ENCODE data around the gene ETV6. TPM values are rescaled to one million over a fixed set of nuclear protein-coding genes. Genes with fewer than 3 reads are reported as not detected.
A peak's percentile ranks its signal among the peaks of the same experiment; 100 is the strongest.

Gene ETV6
- total RNA-seq, 1 experiment from 2014 or later, result 19.3 TPM

- Mint-ChIP-seq H3K4me3 (ENCODE audit: unreplicated experiment) (no peak overlapping the region), H3K27me3 (ENCODE audit: insufficient read depth, unreplicated experiment) (no peaks in the 10 kb centered on the region), H3K27ac (ENCODE audit: low read depth, unreplicated experiment) (no peak overlapping the region), H3K9me3 (ENCODE audit: unreplicated experiment) (no peaks in the 10 kb centered on the region), H3K4me1 (ENCODE audit: insufficient read depth, unreplicated experiment) (peaks cover 14% of the 10 kb centered on the region), H3K36me3 (ENCODE audit: insufficient read depth, unreplicated experiment) (no peaks in the 10 kb centered on the region)
- CTCF ChIA-PET, result interaction anchor here (0.6 kb wide), 1 partner anchor 14 kb away, joined by 3 read pairs; no protein-coding TSS in a partner anchor
- no TSS peak for BruUV-seq (replicated peaks)
- intact Hi-C loops (cut with micrococcal nuclease), result no loop called here
- POLR2A ChIA-PET, result no interaction called here
- TF ChIP-seq, protein P1, sequence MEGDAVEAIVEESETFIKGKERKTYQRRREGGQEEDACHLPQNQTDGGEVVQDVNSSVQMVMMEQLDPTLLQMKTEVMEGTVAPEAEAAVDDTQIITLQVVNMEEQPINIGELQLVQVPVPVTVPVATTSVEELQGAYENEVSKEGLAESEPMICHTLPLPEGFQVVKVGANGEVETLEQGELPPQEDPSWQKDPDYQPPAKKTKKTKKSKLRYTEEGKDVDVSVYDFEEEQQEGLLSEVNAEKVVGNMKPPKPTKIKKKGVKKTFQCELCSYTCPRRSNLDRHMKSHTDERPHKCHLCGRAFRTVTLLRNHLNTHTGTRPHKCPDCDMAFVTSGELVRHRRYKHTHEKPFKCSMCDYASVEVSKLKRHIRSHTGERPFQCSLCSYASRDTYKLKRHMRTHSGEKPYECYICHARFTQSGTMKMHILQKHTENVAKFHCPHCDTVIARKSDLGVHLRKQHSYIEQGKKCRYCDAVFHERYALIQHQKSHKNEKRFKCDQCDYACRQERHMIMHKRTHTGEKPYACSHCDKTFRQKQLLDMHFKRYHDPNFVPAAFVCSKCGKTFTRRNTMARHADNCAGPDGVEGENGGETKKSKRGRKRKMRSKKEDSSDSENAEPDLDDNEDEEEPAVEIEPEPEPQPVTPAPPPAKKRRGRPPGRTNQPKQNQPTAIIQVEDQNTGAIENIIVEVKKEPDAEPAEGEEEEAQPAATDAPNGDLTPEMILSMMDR (IDR thresholded peaks at IDR 0.05; ENCODE audit: unreplicated experiment), result no peak
- DNase-seq (ENCODE audit: unreplicated experiment), result no peak
Observed at GRCh38 chr12:11819643-11820042, 170.2 kb downstream of the ETV6 start.

- peaks cover 13% of the 10 kb centered on the region for H3K4me1 Mint-ChIP-seq (ENCODE audit: insufficient read depth, unreplicated experiment)
Observed at GRCh38 chr12:11820476-11820875, 171.0 kb downstream of the ETV6 start.

GRCh38 chr12:11821386-11822080 is 172.1 kb downstream of the ETV6 start:
- POLR2A ChIA-PET, result no interaction called here
- intact Hi-C loops (cut with micrococcal nuclease), result no loop called here
- no peaks in the 10 kb centered on the region for H3K36me3 Mint-ChIP-seq (ENCODE audit: insufficient read depth, unreplicated experiment)
- no peaks in the 10 kb centered on the region for H3K9me3 Mint-ChIP-seq (ENCODE audit: unreplicated experiment)
- CTCF ChIA-PET, result interaction anchor here (0.6 to 0.7 kb wide), 2 partner anchors 1060 to 1177 kb away, joined by 3 read pairs; no protein-coding TSS in a partner anchor
- H3K4me3 Mint-ChIP-seq (ENCODE audit: unreplicated experiment), result no peak overlapping the region
- H3K27ac Mint-ChIP-seq (ENCODE audit: low read depth, unreplicated experiment), result peak overlapping the region; percentile 47
- H3K4me1 Mint-ChIP-seq (ENCODE audit: insufficient read depth, unreplicated experiment), result peaks cover 13% of the 10 kb centered on the region
- TF ChIP-seq, protein P1 (IDR thresholded peaks at IDR 0.05; ENCODE audit: unreplicated experiment), result no peak
- no TSS peak for BruUV-seq (replicated peaks)
- H3K27me3 Mint-ChIP-seq (ENCODE audit: insufficient read depth, unreplicated experiment), result no peaks in the 10 kb centered on the region
- DNase-seq (ENCODE audit: unreplicated experiment), result no peak

More at GRCh38 chr12:11820476-11820875, 171.0 kb downstream of the ETV6 start:
- no TSS peak for BruUV-seq (replicated peaks)
- no peak overlapping the region for H3K27ac Mint-ChIP-seq (ENCODE audit: low read depth, unreplicated experiment)
- intact Hi-C loops (cut with micrococcal nuclease), result no loop called here
- POLR2A ChIA-PET, result no interaction called here
- CTCF ChIA-PET, result interaction anchor here (0.7 kb wide), 1 partner anchor 514 kb away, joined by 3 read pairs; no protein-coding TSS in a partner anchor
- no peak for DNase-seq (ENCODE audit: unreplicated experiment)
- no peak overlapping the region for H3K4me3 Mint-ChIP-seq (ENCODE audit: unreplicated experiment)
- no peaks in the 10 kb centered on the region for H3K27me3 Mint-ChIP-seq (ENCODE audit: insufficient read depth, unreplicated experiment)
- TF ChIP-seq, protein P1 (IDR thresholded peaks at IDR 0.05; ENCODE audit: unreplicated experiment), result no peak
- no peaks in the 10 kb centered on the region for H3K36me3 Mint-ChIP-seq (ENCODE audit: insufficient read depth, unreplicated experiment)
- no peaks in the 10 kb centered on the region for H3K9me3 Mint-ChIP-seq (ENCODE audit: unreplicated experiment)

DNA sequence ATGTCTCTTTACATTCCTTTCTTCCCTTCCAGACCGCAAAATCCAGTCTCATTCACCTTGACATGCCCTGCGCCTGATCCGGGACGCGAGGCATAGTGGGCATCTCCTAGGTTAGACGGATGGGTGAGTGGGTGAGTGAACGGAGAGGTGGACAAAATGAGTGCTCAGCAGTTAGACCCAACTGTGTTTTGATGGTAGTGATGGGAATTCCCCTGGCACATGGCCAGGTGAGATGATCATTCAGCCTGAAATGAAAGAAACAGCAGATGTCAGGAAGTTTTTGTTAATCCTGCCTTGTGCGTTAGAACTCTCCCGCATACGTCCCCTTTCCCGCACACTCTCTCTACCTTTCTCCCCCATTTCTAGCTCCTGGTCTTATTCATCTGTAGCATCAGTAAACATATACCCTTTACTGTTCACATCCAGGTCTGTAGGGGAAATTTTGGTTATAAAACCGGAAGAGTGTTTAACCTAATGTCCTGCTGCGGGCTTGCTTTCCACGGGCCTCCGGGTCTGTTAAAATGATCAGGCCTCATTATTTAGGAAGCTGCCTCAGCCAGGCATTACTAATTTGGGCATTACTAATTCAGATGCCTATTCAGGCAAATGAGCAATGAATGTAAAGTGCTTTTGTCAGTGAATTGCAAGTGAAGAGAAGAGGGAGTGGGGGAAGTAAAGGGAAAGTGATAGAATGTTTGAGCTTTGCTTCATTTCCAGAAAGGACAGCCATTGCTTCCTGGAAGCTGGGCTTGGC is 172.8 kb downstream of the ETV6 start:
- TF ChIP-seq, protein P1 (IDR thresholded peaks at IDR 0.05; ENCODE audit: unreplicated experiment), result no peak
- no peaks in the 10 kb centered on the region for H3K27me3 Mint-ChIP-seq (ENCODE audit: insufficient read depth, unreplicated experiment)
- peaks cover 13% of the 10 kb centered on the region for H3K4me1 Mint-ChIP-seq (ENCODE audit: insufficient read depth, unreplicated experiment)
- BruUV-seq (replicated peaks), result no TSS peak
- DNase-seq (ENCODE audit: unreplicated experiment), result peak; percentile 56
- H3K9me3 Mint-ChIP-seq (ENCODE audit: unreplicated experiment), result no peaks in the 10 kb centered on the region
- CTCF ChIA-PET, result interaction anchor here (0.8 kb wide), 1 partner anchor 241 kb away, joined by 3 read pairs; no protein-coding TSS in a partner anchor
- peak overlapping the region; percentile 47 for H3K27ac Mint-ChIP-seq (ENCODE audit: low read depth, unreplicated experiment)
- peak overlapping the region; percentile 17 for H3K4me3 Mint-ChIP-seq (ENCODE audit: unreplicated experiment)
- no peaks in the 10 kb centered on the region for H3K36me3 Mint-ChIP-seq (ENCODE audit: insufficient read depth, unreplicated experiment)
- intact Hi-C loops (cut with micrococcal nuclease), result no loop called here
- POLR2A ChIA-PET, result interaction anchor here (0.7 to 1.3 kb wide), 2 partner anchors 11 to 26 kb away, joined by 3 to 5 read pairs; no protein-coding TSS in a partner anchor

Data from MCF 10A (cell line).